Measurements from ENCODE around the gene HS3ST2. TPM values are rescaled to one million over a fixed set of nuclear protein-coding genes. Genes with fewer than 3 reads are reported as not detected.

The HS3ST2 gene
- total RNA-seq: under 1 TPM; 0.47 to 0.70 TPM
- polyA plus RNA-seq: not detected

- H3K36me3 Mint-ChIP-seq: no peaks in the 10 kb centered on the region
- CTCF ChIA-PET (ENCODE audit: partially characterized antibody): no interaction called here
These were observed at the start of gene HS3ST2 for GRCh38 chr16:22813948-22814710. Gene HS3ST2, plus strand, starts transcription at chr16:22814162. Its CDS starts 449 bp downstream, at chr16:22814611.

GRCh38 chr16:22764662-22765327, 49.2 kb upstream of the HS3ST2 start:
- H3K36me3 ChIP-seq (ENCODE audit: insufficient read depth, low read length): no peaks in the 10 kb centered on the region
- Mint-ChIP-seq H3K27me3 (peaks cover 11 to 15% of the 10 kb centered on the region in 2 donors), H3K27ac (no peak overlapping the region), H3K9me3 (peaks cover 0 to 2% (median 0%) of the 10 kb centered on the region in 8 donors), H3K36me3 (no peaks in the 10 kb centered on the region), H3K4me3 (no peak overlapping the region), H3K4me1 (no peaks in the 10 kb centered on the region)
- intact Hi-C loops (cut with micrococcal nuclease): no loop called here
- ChIA-PET CTCF (ENCODE audit: partially characterized antibody) (no interaction called here), POLR2A (ENCODE audit: partially characterized antibody) (no interaction called here)
- H3K27me3 ChIP-seq (ENCODE audit: insufficient read depth, low read length): no peaks in the 10 kb centered on the region
- no peaks in the 10 kb centered on the region for H3K4me1 ChIP-seq (ENCODE audit: insufficient read depth, low read length)
- H3K27ac ChIP-seq (ENCODE audit: low read depth, low read length): no peak overlapping the region
- H3K9me3 ChIP-seq (ENCODE audit: control insufficient read depth in 1 of 2, low read length in 2 of 2): no peaks in the 10 kb centered on the region
- no peak overlapping the region for H3K4me3 ChIP-seq (ENCODE audit: low read length in 2 of 2)
- DNase-seq: no peak

More at GRCh38 chr16:22813948-22814710, at the start of gene HS3ST2:
- Mint-ChIP-seq H3K4me3 (no peak within 1 kb of the TSS), H3K4me1 (peaks cover 0 to 2% (median 0%) of the 10 kb centered on the region in 4 donors), H3K9me3 (peaks cover 0 to 5% (median 2%) of the 10 kb centered on the region in 8 donors), H3K27ac (no peak within 1 kb of the TSS), H3K27me3 (peaks cover 26 to 28% of the 10 kb centered on the region in 2 donors)
- H3K27ac ChIP-seq (ENCODE audit: low read depth, low read length): no peak within 1 kb of the TSS
- no peak within 1 kb of the TSS for H3K4me3 ChIP-seq (ENCODE audit: low read length in 2 of 2)
- H3K9me3 ChIP-seq (ENCODE audit: control insufficient read depth in 1 of 2, low read length in 2 of 2): no peaks in the 10 kb centered on the region
- DNase-seq: no peak
- H3K36me3 ChIP-seq (ENCODE audit: insufficient read depth, low read length): no peaks in the 10 kb centered on the region
- POLR2A ChIA-PET (ENCODE audit: partially characterized antibody): no interaction called here
- intact Hi-C loops (cut with micrococcal nuclease): no loop called here
- H3K4me1 ChIP-seq (ENCODE audit: insufficient read depth, low read length): no peaks in the 10 kb centered on the region
- H3K27me3 ChIP-seq (ENCODE audit: insufficient read depth, low read length): peaks cover 10% of the 10 kb centered on the region

GRCh38 chr16:22765479-22765878, 48.5 kb upstream of the HS3ST2 start:
- Histone ChIP-seq H3K4me1 (ENCODE audit: insufficient read depth, low read length) (no peaks in the 10 kb centered on the region), H3K4me3 (ENCODE audit: low read length in 2 of 2) (no peak overlapping the region), H3K27ac (ENCODE audit: low read depth, low read length) (no peak overlapping the region), H3K9me3 (ENCODE audit: control insufficient read depth in 1 of 2, low read length in 2 of 2) (no peaks in the 10 kb centered on the region), H3K27me3 (ENCODE audit: insufficient read depth, low read length) (no peaks in the 10 kb centered on the region), H3K36me3 (ENCODE audit: insufficient read depth, low read length) (no peaks in the 10 kb centered on the region)
- CTCF ChIA-PET (ENCODE audit: partially characterized antibody): interaction anchor here (1.5 kb wide), 1 partner anchor 11 kb away, joined by 6 read pairs; no protein-coding TSS in a partner anchor
- H3K4me1 Mint-ChIP-seq: no peaks in the 10 kb centered on the region
- H3K27ac Mint-ChIP-seq: no peak overlapping the region
- no peak for DNase-seq
- intact Hi-C loops (cut with micrococcal nuclease): no loop called here
- peaks cover 0 to 2% (median 0%) of the 10 kb centered on the region in 8 donors for H3K9me3 Mint-ChIP-seq
- no peaks in the 10 kb centered on the region for H3K36me3 Mint-ChIP-seq
- H3K27me3 Mint-ChIP-seq: peaks cover 12 to 20% of the 10 kb centered on the region in 2 donors
- POLR2A ChIA-PET (ENCODE audit: partially characterized antibody): no interaction called here
- no peak overlapping the region for H3K4me3 Mint-ChIP-seq

GRCh38 chr16:22770866-22771265, 43.1 kb upstream of the HS3ST2 start:
- no peak for DNase-seq
- ChIA-PET POLR2A (ENCODE audit: partially characterized antibody) (no interaction called here), CTCF (ENCODE audit: partially characterized antibody) (no interaction called here)
- intact Hi-C loops (cut with micrococcal nuclease): no loop called here
- H3K36me3 ChIP-seq (ENCODE audit: insufficient read depth, low read length): no peaks in the 10 kb centered on the region
- H3K4me3 ChIP-seq (ENCODE audit: low read length in 2 of 2): no peak overlapping the region
- H3K4me1 ChIP-seq (ENCODE audit: insufficient read depth, low read length): no peaks in the 10 kb centered on the region
- H3K36me3 Mint-ChIP-seq: no peaks in the 10 kb centered on the region
- no peaks in the 10 kb centered on the region for H3K4me1 Mint-ChIP-seq
- no peak overlapping the region for H3K27ac ChIP-seq (ENCODE audit: low read depth, low read length)
- no peak overlapping the region for H3K27ac Mint-ChIP-seq
- H3K27me3 Mint-ChIP-seq: peaks cover 17 to 46% of the 10 kb centered on the region in 2 donors
- peaks cover 0 to 5% (median 0%) of the 10 kb centered on the region in 8 donors for H3K9me3 Mint-ChIP-seq
- H3K4me3 Mint-ChIP-seq: no peak overlapping the region
- no peaks in the 10 kb centered on the region for H3K27me3 ChIP-seq (ENCODE audit: insufficient read depth, low read length)
- no peaks in the 10 kb centered on the region for H3K9me3 ChIP-seq (ENCODE audit: control insufficient read depth in 1 of 2, low read length in 2 of 2)

GRCh38 chr16:22771551-22771950, 42.4 kb upstream of the HS3ST2 start:
- H3K4me3 ChIP-seq (ENCODE audit: low read length in 2 of 2): no peak overlapping the region
- CTCF ChIA-PET (ENCODE audit: partially characterized antibody): no interaction called here
- DNase-seq: no peak
- Mint-ChIP-seq H3K9me3 (peaks cover 0 to 5% (median 0%) of the 10 kb centered on the region in 8 donors), H3K27me3 (peaks cover 20 to 45% of the 10 kb centered on the region in 2 donors), H3K27ac (no peak overlapping the region), H3K36me3 (no peaks in the 10 kb centered on the region), H3K4me1 (no peaks in the 10 kb centered on the region), H3K4me3 (no peak overlapping the region)
- POLR2A ChIA-PET (ENCODE audit: partially characterized antibody): no interaction called here
- H3K27me3 ChIP-seq (ENCODE audit: insufficient read depth, low read length): no peaks in the 10 kb centered on the region
- no peak overlapping the region for H3K27ac ChIP-seq (ENCODE audit: low read depth, low read length)
- no peaks in the 10 kb centered on the region for H3K4me1 ChIP-seq (ENCODE audit: insufficient read depth, low read length)
- no peaks in the 10 kb centered on the region for H3K36me3 ChIP-seq (ENCODE audit: insufficient read depth, low read length)
- H3K9me3 ChIP-seq (ENCODE audit: control insufficient read depth in 1 of 2, low read length in 2 of 2): no peaks in the 10 kb centered on the region
- intact Hi-C loops (cut with micrococcal nuclease): no loop called here

GRCh38 chr16:22775220-22775922, 38.6 kb upstream of the HS3ST2 start:
- peaks cover 0 to 5% (median 0%) of the 10 kb centered on the region in 8 donors for H3K9me3 Mint-ChIP-seq
- Histone ChIP-seq H3K27me3 (ENCODE audit: insufficient read depth, low read length) (no peaks in the 10 kb centered on the region), H3K4me3 (ENCODE audit: low read length in 2 of 2) (no peak overlapping the region), H3K4me1 (ENCODE audit: insufficient read depth, low read length) (no peaks in the 10 kb centered on the region), H3K9me3 (ENCODE audit: control insufficient read depth in 1 of 2, low read length in 2 of 2) (no peaks in the 10 kb centered on the region), H3K27ac (ENCODE audit: low read depth, low read length) (no peak overlapping the region), H3K36me3 (ENCODE audit: insufficient read depth, low read length) (no peaks in the 10 kb centered on the region)
- no peak for DNase-seq
- CTCF ChIA-PET (ENCODE audit: partially characterized antibody): no interaction called here
- POLR2A ChIA-PET (ENCODE audit: partially characterized antibody): no interaction called here
- H3K4me1 Mint-ChIP-seq: no peaks in the 10 kb centered on the region
- no peak overlapping the region for H3K27ac Mint-ChIP-seq
- no peaks in the 10 kb centered on the region for H3K36me3 Mint-ChIP-seq
- intact Hi-C loops (cut with micrococcal nuclease): no loop called here
- H3K4me3 Mint-ChIP-seq: no peak overlapping the region
- H3K27me3 Mint-ChIP-seq: peaks cover 17 to 30% of the 10 kb centered on the region in 2 donors

GRCh38 chr16:22781480-22781879, 32.5 kb upstream of the HS3ST2 start:
- no peak for DNase-seq
- H3K9me3 Mint-ChIP-seq: no peaks in the 10 kb centered on the region
- H3K27me3 ChIP-seq (ENCODE audit: insufficient read depth, low read length): no peaks in the 10 kb centered on the region
- H3K9me3 ChIP-seq (ENCODE audit: control insufficient read depth in 1 of 2, low read length in 2 of 2): no peaks in the 10 kb centered on the region
- POLR2A ChIA-PET (ENCODE audit: partially characterized antibody): interaction anchor here (0.6 kb wide), 1 partner anchor 199 kb away, joined by 3 read pairs; no protein-coding TSS in a partner anchor
- intact Hi-C loops (cut with micrococcal nuclease): no loop called here
- no peak overlapping the region for H3K4me3 Mint-ChIP-seq
- H3K4me1 Mint-ChIP-seq: peaks cover 0 to 6% (median 0%) of the 10 kb centered on the region in 4 donors
- H3K4me1 ChIP-seq (ENCODE audit: insufficient read depth, low read length): no peaks in the 10 kb centered on the region
- H3K36me3 ChIP-seq (ENCODE audit: insufficient read depth, low read length): no peaks in the 10 kb centered on the region
- no peak overlapping the region for H3K27ac ChIP-seq (ENCODE audit: low read depth, low read length)
- H3K36me3 Mint-ChIP-seq: no peaks in the 10 kb centered on the region
- no peak overlapping the region for H3K27ac Mint-ChIP-seq
- no peak overlapping the region for H3K4me3 ChIP-seq (ENCODE audit: low read length in 2 of 2)
- peaks cover 0 to 4% of the 10 kb centered on the region in 2 donors for H3K27me3 Mint-ChIP-seq
- CTCF ChIA-PET (ENCODE audit: partially characterized antibody): no interaction called here

Measured in CD4-positive, alpha-beta memory T cell (primary cell).